Smooth muscle cell of the brain vasculature (primary cell): ENCODE measurements around the gene APOL2.
"Not testable (repeated sequence)": the region's sequence is repeated elsewhere in the genome, so short reads cannot be mapped to it uniquely, and the experiment has no call there.

Source experiments
- DNase-seq: peaks from one replicate; pipeline ENCODE4 v3.0.0-alpha.2; 2012; ENCODE audit warnings: low read depth, low spot score

Gene APOL2, protein sequence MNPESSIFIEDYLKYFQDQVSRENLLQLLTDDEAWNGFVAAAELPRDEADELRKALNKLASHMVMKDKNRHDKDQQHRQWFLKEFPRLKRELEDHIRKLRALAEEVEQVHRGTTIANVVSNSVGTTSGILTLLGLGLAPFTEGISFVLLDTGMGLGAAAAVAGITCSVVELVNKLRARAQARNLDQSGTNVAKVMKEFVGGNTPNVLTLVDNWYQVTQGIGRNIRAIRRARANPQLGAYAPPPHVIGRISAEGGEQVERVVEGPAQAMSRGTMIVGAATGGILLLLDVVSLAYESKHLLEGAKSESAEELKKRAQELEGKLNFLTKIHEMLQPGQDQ

DNA sequence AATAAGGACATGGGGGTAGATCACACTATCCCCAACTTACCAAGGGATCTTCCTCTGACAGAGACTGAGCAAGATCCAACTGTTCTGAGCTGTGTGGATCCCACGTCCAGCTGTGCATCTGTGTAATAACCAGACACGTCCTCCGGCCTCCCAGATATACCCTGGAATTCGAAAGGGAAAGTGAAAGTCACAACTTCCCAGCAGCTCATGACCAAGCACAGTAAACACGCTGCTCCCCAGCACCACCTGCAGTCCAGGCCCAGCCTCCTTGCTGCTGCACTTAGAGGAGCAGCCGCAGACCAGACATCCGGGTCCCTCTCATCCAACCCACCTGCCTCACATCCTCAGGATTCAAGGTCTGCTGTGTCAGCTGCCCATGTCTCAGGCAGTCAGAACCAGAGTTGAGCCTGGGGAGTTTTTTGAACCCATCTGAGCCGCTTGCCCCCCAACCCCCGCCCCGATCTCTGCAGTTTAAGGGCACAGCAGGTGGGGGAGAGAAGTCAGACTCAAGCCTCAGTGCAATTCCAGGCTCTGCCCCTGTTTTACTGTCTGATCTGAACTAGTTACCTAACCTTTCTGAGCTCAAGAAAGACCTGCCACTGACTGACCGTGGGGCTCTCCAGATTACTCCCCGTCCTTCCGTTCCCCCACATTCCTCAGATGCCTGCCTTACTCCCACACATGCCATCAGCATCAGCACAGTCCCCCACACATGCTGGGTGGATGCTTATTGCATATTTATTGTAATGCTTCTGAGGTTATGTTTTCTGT lies at the start of gene APOL2:
Gene APOL2 (minus strand): TSS at position 127 of the 771 bp plus-strand sequence. CDS start 6,365 bp downstream, outside the sequence.
- peak; percentile 85 for DNase-seq

DNA sequence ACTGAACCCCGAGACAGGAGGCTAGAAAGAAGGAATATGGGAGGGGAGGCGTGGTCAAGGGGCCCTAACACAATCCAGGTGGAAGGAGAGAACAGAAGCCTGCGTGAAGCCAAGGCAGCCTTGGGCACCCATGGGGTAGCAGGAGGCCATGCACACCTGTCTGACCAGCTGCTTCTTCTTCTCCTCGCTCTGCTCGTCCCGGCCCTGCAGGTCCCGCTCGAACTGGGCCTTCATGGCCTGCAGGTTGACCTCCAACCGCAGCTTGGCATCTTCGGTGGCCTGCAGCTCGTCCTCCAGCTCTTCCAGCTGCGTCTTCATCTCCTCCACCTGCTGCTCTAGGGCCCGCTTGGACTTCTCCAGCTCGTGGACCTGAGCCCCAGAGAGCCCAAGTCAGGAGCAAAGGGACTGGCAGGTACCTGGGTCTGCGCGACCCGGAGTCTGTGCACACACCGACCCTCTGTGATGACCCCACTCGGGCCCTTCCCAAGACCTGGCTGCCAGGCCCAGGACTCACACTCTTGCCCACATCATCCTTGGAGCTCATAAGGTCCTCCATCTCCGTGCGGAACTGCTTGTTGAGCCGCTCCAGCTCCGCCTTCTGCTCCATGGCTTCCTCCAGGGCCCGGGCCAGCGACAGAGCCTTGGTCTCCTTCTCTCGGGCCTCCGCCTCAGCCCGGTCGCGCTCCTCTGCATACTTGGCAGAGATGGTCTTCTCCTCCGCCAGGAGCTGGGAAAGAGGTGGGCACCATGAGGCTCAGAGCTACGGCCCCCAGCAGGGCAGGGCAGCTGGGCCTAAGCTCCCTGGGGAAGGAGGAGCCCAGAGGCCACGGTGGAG lies 49.5 kb upstream of the APOL2 start:
- no peak for DNase-seq

DNA sequence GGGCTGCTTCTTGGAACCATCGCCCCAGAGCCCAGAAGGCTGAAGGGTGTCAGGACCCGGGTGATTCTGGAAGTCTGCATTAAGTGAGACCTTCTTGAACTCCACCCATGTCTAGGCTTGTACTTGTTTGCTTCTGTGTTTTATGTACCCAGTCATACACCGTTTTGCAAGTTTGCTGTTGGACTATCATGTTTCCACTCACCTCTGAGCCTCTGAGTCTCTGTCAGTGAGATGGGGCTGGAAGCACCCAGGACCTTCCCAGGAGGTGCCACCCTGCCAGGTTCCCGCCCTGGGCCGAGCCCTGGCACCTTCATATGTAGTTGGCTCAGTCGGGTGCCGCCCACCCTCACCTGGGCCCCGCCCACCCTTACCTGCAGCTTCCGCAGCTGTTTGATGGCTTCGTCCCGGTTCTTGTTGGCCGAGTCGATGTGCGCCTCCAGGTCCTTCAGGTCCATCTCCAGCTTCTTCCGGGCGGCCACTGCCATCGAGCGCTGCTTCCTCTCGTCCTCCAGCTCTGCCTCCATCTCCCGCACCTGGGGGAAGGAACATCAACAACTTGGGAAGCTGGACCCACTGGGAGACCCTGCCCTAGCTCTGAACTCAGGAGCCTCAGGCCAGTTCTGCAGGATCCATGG lies 48.7 kb upstream of the APOL2 start:
- no peak for DNase-seq

DNA sequence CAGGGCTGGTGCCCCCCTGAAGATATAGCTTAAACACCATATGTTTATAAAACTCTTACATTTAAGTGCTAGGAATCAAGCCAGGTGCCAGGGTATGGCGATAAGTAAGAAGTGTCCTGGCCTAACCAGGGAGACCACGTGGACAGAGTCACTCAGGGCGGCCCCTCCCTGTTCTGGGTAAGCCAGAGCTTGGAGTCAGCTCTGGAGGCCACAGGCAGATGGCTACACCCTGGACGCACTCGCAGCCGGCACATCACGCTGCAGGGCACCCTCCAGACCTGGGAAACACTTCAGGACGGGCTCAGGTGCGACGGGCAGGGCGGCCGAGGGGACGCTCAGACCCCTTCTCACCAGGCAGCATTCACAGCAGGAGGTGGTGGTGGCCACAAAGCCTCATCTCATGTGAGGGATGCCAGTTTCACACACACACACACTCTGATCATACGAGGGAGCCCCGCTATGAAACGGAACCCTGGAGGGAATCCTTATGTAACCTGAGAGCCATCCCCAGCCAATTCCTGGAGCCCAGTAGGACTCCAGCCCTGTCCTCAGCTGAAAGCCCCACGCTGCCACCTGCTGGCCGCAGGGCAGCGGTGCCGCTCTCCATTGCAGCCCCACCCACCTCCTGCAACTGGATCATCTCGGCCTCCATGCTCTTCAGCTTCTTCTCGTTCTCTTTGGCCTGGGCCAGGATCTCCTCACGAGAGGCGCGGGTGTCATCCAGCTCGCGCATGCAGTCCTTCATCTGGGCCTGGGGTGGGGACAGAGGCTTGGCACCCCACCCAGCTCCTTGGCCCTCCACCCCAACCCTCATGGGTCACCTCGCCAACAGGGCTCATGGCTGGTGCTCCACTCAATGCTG lies 47.0 kb upstream of the APOL2 start:
- peak; percentile 82 for DNase-seq

DNA sequence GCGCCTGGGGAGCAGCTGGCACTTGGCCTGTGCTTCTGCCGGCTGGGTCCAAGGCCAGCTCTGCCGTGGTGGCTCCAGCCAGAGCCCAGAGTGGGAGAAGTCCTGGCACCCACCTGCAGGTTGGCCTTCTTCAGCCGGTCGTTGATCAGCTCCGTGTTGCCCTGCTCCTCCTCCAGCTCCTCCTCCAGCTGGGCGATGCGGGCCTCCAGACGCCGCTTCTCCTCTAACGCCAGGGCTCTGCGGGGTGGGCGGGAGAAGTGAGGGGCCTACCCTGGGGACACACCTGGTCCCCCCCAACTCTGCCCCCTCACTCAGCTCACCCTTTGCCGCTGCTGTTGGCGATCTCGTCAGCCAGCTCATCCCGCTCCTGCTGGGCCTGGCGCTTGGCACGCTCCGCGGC lies 46.2 kb upstream of the APOL2 start:
- DNase-seq: no peak

DNA sequence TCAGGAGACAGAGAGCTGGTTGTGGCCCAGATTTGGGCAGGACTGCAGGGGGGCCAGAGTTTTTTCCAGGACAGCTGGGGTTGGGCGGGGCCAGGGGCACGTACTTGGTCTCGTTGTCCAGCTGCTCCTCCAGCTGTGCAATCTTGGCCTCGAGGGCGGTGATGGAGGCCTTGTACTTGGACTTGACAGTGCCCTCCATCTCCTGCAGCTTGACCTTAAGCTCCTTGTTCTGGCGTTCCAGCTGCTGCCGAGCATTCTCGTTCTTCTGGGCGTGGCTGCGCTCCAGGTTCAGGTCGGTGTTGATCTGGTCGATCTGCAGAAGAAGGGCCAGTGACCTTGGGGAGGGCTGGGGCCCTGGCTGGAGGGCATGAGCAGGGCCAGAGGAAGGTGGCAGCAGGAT lies 45.7 kb upstream of the APOL2 start:
- no peak for DNase-seq

DNA sequence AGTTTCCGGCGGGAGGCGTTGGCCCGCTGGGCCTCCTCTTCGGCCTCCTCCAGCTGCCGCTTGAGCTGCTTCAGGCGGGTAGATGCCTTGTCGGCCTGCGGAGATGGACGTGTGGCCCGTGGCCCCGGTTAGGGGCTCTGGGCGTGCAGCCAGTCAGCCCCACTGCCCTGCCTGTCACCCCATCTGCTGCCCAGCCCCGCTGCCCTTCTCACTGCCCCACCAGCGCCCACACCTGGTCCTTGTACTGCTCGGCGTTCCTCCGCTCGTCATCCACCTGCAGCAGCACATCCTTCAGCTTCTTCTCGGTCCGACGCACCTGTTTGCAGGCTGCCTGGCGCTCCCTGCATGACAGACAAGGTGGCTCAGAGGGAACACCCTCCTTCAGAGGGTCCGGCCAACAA lies 44.8 kb upstream of the APOL2 start:
- no peak for DNase-seq

DNA sequence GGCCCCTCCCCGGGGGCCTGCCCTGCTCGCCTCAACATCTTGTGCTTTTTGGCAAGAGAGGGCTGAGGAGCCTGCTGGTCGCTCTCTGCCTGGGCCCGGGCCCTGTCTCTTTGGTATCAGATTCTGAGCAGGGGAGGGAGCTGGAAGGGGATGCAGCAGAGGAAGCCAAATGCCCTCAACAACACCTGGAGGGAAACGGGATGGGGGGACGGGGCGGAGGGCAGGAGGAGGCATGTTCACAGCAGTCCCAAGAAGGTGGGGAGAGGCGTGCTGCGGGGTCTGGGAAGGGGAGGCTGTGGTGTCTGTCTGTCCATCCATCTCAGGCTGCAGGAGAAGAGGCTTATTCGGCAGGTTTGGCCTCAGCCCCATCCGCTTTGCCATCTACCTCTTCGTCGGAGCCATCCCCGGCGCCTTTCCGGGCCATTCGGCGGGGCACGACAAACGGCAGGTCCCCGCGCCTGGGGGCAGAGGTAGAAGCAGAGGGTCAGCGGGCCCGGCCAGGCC lies 43.1 kb upstream of the APOL2 start:
- DNase-seq: no peak

DNA sequence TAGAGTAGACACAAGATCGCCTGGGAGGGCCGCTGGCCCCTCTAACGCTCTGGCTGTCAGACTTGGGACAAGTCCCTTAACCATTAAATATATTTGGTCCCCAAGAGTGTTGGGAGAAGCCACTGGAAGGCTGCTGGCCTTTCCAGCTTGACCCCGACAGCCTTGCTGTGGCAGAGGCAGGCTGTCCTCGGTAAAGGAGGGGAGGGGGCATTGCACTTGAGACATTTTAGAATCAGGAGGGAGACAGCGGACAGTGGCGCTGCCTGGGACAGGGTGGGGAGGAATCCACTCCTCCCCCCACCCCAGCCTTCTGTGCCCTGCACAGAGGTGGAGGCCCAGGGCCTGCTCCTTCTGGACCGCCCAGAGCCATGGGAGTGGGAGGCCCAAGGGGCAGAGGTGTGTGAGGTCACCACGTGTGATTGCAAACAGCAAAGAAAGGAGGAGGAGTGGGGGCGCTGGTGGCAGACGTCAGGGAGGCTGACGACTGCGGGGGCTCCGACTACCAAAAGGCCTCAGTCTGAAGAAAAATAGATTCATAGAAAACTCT lies 42.5 kb upstream of the APOL2 start:
- no peak for DNase-seq

DNA sequence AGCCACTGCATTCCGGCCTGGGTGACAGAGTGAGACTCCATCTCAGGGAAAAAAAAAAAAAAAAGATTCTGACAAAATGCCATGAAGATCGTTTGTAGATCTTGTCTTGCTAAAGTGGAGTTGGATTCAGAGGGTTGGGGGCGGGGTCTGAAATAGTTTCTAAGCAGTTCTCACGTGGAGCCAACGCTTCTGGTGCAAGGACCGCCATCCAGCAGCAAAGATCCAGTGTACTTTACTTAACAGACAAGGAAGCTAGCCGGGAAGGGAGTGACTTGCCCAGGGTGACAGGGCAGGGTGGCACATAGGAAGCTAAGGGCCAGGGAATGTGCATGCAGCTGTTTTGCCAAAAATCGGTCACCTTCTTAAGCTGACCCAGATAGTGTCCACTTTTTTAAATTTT lies 41.1 kb upstream of the APOL2 start:
- no peak for DNase-seq

DNA sequence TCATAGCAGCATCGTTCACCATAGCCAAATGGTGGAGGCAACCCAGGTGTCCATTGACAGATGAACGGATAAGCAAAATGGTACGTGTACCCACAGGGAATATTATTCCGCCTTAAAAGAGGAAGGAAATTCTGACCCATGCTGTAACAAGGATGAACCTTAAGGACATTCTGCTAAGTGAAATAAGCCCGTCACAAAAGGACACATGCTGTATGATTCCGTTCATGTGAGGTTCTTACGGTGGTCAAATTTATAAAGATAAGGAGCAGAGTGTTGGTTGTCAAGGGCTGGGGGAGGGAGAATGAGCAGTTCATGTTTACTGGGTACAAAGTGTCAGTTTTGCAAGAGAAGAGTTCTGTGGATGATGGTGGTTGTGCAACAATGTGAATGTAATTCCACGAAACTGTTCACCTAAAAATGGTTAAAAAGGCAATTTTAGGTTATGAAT lies 39.9 kb upstream of the APOL2 start:
- DNase-seq: no peak

DNA sequence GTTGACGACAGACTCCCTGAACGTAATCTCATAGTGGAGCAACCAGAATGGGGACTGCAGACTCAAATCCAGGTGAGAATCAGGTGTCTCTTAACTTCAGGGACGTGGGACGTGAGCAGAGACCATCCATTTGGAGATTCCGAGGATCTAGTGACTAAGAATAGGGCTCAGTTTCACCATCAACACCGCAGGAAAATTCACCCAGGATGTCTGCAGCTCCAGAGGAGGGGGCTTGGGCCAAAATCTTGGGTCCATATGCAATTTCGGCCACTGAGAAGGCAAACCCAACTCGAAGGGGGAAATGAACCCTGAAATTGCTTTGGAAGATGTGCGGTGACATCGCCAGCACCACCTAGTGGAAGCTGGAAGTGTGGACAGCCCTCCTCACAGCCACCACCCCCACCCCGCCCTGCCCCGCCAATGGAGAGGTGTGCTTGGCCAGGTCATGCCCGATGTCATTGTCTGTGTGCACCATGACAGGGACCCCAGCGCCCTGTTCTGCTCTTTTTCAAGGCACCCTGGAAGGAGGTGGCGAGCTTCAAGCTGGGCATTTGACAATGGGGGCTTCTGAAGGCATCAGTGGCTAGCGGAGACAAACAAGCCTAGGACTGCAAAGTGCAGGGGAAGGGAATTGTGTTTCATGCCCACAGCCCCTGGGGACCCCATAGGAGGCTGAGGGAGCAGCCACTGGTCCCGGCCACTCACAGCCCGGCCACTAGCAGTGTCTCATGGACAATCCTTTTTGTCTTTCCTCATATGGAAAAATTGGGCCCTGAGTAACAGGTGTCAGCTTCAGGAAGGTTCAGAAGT lies 38.4 kb upstream of the APOL2 start:
- DNase-seq: no peak

DNA sequence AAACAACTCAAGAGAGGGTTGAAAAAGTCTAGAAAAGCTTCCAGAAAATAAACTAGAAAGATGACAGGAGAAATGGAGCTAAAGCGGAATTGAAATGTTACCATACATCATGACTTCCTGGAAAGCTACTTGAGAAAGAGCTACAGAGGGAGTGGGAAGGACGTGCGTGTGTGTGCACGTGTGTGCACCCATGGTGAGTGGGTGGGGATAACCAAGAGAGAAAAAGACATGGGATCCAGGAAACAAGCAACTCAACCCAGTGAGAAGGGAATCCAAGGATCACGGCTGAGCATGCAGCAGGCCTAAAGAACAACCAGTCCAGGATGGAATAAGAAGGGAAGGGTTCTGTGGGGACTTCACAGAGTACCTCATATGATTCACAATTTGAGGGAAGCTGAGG lies 35.2 kb upstream of the APOL2 start:
- no peak for DNase-seq

DNA sequence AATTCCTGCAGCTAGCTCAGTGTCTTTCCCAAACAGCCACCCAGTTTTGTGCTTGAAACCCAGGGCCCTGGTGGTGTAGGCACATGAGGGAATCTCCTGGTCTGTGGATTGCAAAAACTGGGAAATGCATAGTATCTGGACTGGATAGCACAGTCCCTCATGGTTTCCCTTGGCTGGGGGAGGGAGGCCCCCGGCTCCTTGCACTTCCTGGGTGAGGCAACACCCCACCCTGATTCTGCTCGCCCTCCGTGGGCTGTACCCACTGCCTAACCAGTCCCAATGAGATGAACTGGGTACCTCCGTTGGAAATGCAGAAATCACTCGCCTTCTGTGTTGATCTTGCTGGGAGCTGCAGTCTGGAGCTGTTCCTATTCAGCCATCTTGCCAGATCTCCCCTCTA lies 32.6 kb upstream of the APOL2 start:
- not testable (repeated sequence) for DNase-seq

DNA sequence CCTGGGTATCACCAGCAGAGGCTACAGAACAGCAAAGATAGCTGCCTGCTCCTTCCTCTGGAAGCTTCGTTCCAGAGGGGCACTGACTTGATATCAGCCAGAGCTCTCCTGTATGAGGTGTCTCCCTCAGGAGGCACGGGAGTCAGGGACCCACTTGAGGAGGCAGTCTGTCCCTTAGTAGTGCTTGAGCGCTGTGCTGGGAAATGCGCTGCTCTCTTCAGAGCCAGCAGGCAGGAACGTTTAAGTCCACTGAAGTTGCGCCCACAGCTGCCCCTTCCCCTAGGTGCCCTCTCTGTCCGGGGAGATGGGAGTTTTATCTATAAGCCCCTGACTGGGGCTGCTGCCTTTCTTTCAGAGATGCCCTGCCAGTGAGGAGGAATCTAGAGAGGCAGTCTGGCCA lies 31.9 kb upstream of the APOL2 start:
- not testable (repeated sequence) for DNase-seq

DNA sequence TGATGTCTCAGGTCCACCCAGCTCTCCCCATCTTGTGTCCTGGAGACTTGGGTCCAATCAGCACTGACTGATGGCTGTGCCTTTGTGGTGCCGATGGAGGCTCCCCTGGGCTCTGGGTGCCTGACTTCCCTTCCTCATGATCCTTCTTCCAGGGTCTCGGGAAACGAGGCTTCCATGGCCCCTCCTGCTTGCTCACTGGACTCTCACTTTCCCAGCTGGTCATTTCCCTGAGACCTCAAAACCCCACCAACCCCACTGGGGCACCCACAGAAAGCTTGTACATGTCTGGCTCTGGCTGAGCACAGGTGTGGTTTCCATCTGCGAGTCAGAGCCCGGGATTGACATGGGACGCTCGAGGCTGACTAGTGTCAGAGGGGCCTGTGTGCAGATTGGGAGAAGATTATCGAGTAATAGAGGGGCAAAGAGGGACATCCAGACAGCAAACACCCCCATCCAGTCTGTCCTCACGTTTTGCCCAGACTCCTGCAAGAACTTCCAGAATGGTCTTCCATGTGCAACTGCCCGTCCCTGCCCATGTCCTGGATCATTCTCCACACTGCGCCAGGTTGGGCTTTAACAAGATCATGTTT lies 28.7 kb upstream of the APOL2 start:
- no peak for DNase-seq

DNA sequence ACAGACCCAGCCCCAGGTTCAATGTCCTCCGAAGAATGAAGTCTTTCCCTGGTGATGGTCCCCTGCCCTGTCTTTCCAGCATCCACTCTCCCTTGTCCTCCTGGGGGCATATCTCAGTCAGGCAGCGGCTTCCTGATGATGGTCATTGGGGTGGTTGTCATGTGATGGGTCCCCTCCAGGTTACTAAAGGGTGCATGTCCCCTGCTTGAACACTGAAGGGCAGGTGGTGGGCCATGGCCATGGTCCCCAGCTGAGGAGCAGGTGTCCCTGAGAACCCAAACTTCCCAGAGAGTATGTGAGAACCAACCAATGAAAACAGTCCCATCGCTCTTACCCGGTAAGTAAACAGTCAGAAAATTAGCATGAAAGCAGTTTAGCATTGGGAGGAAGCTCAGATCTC lies 27.7 kb upstream of the APOL2 start:
- DNase-seq: no peak

DNA sequence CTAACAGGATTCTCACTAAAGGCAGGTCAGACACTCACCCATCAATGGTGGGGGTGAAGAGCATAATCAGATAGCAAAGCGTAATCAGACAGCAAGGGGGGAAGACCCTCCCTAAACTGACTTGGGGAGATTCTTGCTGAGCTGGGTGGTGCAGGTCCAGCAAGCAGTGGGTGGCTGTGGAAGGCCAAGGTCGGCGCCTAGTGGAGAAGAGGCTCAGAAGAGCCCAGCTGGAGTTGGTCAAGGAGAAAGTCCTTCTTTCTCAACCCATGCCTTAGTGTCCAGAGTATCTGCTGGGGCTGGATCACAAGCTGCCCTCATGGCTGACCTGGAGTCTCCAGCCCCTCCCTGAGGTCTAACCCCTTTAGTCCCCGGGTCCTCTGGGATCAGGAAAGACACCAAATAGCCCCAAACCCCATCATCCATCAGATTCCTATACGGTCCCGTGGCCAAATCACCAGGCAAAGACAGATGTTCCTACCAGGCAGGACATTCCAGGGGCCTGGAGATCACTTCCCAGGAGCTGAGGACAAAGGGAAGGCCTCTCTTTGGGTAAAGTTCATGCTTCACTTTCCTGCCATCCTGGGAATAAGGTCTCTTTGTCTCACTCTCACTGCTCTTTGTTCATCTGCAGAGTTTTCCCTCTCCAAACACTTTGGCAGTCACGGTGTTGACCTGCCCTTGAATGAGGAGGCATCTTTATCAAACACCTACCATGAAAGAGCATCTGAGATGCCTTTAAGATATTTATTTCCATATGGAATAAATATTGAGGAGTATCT lies 24.7 kb upstream of the APOL2 start:
- not testable (repeated sequence) for DNase-seq
